NB4 (cell line): Measurements from ENCODE around the gene OR10S1.
"Not testable (repeated sequence)": the region's sequence is repeated elsewhere in the genome, so short reads cannot be mapped to it uniquely, and the experiment has no call there.

Experiments used
- MYC ChIP-seq: IDR thresholded peaks from 2 replicates; pipeline ENCODE4 v1.6.1; 2011; ENCODE audit warnings: low read depth, low read length
- POLR2A ChIP-seq: IDR thresholded peaks from 2 replicates; pipeline ENCODE4 v1.6.1; 2011; ENCODE audit warnings: mild to moderate bottlenecking; ENCODE audit not compliant: insufficient read length; ENCODE audit errors: extremely low read depth
- TF ChIP-seq, protein P1 (sequence below): IDR thresholded peaks from one replicate; pipeline ENCODE4 v1.5.1; 2012; ENCODE audit warnings: low read depth, low read length
- TF ChIP-seq, protein P2 (sequence below): IDR thresholded peaks from 2 replicates; pipeline ENCODE4 v1.6.1; 2011; ENCODE audit warnings: low read depth, low read length

DNA sequence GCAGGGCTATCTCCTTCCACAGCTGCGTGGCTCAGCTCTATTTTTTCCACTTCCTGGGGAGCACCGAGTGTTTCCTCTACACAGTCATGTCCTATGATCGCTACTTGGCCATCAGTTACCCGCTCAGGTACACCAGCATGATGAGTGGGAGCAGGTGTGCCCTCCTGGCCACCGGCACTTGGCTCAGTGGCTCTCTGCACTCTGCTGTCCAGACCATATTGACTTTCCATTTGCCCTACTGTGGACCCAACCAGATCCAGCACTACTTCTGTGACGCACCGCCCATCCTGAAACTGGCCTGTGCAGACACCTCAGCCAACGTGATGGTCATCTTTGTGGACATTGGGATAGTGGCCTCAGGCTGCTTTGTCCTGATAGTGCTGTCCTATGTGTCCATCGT is 38.3 kb upstream of the OR10S1 start:
- TF ChIP-seq, protein P1, sequence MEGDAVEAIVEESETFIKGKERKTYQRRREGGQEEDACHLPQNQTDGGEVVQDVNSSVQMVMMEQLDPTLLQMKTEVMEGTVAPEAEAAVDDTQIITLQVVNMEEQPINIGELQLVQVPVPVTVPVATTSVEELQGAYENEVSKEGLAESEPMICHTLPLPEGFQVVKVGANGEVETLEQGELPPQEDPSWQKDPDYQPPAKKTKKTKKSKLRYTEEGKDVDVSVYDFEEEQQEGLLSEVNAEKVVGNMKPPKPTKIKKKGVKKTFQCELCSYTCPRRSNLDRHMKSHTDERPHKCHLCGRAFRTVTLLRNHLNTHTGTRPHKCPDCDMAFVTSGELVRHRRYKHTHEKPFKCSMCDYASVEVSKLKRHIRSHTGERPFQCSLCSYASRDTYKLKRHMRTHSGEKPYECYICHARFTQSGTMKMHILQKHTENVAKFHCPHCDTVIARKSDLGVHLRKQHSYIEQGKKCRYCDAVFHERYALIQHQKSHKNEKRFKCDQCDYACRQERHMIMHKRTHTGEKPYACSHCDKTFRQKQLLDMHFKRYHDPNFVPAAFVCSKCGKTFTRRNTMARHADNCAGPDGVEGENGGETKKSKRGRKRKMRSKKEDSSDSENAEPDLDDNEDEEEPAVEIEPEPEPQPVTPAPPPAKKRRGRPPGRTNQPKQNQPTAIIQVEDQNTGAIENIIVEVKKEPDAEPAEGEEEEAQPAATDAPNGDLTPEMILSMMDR = not testable (repeated sequence)
- TF ChIP-seq POLR2A, MYC: not testable (repeated sequence)
- TF ChIP-seq, protein P2, sequence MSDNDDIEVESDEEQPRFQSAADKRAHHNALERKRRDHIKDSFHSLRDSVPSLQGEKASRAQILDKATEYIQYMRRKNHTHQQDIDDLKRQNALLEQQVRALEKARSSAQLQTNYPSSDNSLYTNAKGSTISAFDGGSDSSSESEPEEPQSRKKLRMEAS = not testable (repeated sequence)
